HG03139 (cell line): ENCODE results near the gene RNF208.

Experiments used
- ATAC-seq: cut with Tn5 transposase; IDR thresholded peaks from one replicate; pipeline ENCODE4 v1.9.1; 2021; ENCODE audit not compliant: unreplicated experiment

The RNF208 gene

GRCh38 chr9:137228506-137228967 lies 6.5 kb upstream of the RNF208 start:
- no peak for ATAC-seq

GRCh38 chr9:137227853-137228505 lies 5.9 kb upstream of the RNF208 start:
- ATAC-seq: no peak

GRCh38 chr9:137227054-137227852 lies 5.2 kb upstream of the RNF208 start, which contains the start of gene RNF224:
TSS of gene RNF224 (plus strand) at chr9:137227502. CDS start at chr9:137228336, 834 bp downstream.
- no peak for ATAC-seq

GRCh38 chr9:137226338-137227053 lies 4.5 kb upstream of the RNF208 start:
- no peak for ATAC-seq

- no peak for ATAC-seq
Observed at GRCh38 chr9:137225699-137226331, 3.8 kb upstream of the RNF208 start.

GRCh38 chr9:137224830-137225694 lies 3.0 kb upstream of the RNF208 start, which contains the start of gene CYSRT1:
TSS of gene CYSRT1 (plus strand) at chr9:137225174. CDS start at chr9:137225622, 448 bp downstream.
- ATAC-seq: no peak

- ATAC-seq: peak; percentile 69
Observed at GRCh38 chr9:137223078-137223970, 1.3 kb upstream of the RNF208 start.

- ATAC-seq: no peak
Observed at GRCh38 chr9:137221506-137222111, 431 bp downstream of the RNF208 start.

GRCh38 chr9:137221095-137221505 lies 940 bp downstream of the RNF208 start:
- ATAC-seq: no peak

- no peak for ATAC-seq
Observed at GRCh38 chr9:137220317-137221094, 1.5 kb downstream of the RNF208 start.

- ATAC-seq: no peak
Observed at GRCh38 chr9:137219757-137220316, 2.2 kb downstream of the RNF208 start.

GRCh38 chr9:137218754-137219271 lies 3.2 kb downstream of the RNF208 start:
- no peak for ATAC-seq

- ATAC-seq: no peak
Observed at GRCh38 chr9:137218212-137218753, 3.8 kb downstream of the RNF208 start.

- no peak for ATAC-seq
Observed at GRCh38 chr9:137217276-137218211, 4.5 kb downstream of the RNF208 start.

- no peak for ATAC-seq
Observed at GRCh38 chr9:137216188-137216965, 5.7 kb downstream of the RNF208 start.
